Panc1 (cell line): ENCODE results near the gene HK3. TPM values are rescaled to one million over a fixed set of nuclear protein-coding genes. Genes with fewer than 3 reads are reported as not detected.

Source experiments
- ATAC-seq: fragments of 200-7000 bp; cut with Tn5 transposase; 2 replicates; pipeline ENCODE4 v1.9.1; 2020; ENCODE audit warnings: mild to moderate bottlenecking, moderate library complexity
- BruUV-seq: library from RNA; stranded (reverse); fragments of 400-500 nt; replicated peaks from 2 replicates; lab custom pipeline; 2021; lab: Mats Ljungman, UMichigan
- CTCF ChIA-PET: fragments of 300-600 bp; sonication (Branson Sonifier 250); formaldehyde crosslinking; loops from one replicate; lab custom pipeline; 2022; ENCODE audit warnings: antibody characterized with exemption; lab: Charles Lee
- POLR2A ChIA-PET: fragments of 300-600 bp; sonication (Branson Sonifier 250); formaldehyde crosslinking; loops from one replicate; lab custom pipeline; 2022; ENCODE audit warnings: antibody characterized with exemption; lab: Charles Lee
- DNase-seq: peaks from one replicate; pipeline ENCODE4 v3.0.0-alpha.2; 2010; ENCODE audit warnings: low read depth, low spot score
- H3K27ac ChIP-seq: 2 replicates; pipeline ENCODE4 v1.5.1; 2011; ENCODE audit warnings: mild to moderate bottlenecking, low read length, inconsistent platforms
- H3K27me3 ChIP-seq: fragments of 200-500 bp; sonication (Bioruptor generic); 2 replicates; pipeline ENCODE4 v1.6.0; 2014; ENCODE audit warnings: low read length, inconsistent platforms; ENCODE audit not compliant: control insufficient read depth, insufficient read depth
- H3K36me3 ChIP-seq: fragments of 200-500 bp; sonication (Bioruptor generic); 2 replicates; pipeline ENCODE4 v1.5.1; 2014; ENCODE audit warnings: inconsistent platforms, mild to moderate bottlenecking, low read length, moderate library complexity; ENCODE audit not compliant: control insufficient read depth, insufficient read depth
- H3K4me1 ChIP-seq: 2 replicates; pipeline ENCODE4 v1.5.1; 2011; ENCODE audit warnings: inconsistent platforms, mild to moderate bottlenecking, low read length, moderate library complexity; ENCODE audit not compliant: control insufficient read depth, insufficient read depth
- H3K4me3 ChIP-seq, 2 experiments: 2 replicates each; pipeline ENCODE4 v1.5.1; 2011 to 2012; ENCODE audit warnings: low read depth in 2 of 2, low read length in 2 of 2, mild to moderate bottlenecking in 2 of 2, inconsistent platforms in 1 of 2, moderate library complexity in 1 of 2
- H3K9me3 ChIP-seq: fragments of 200-500 bp; sonication (Bioruptor generic); 2 replicates; pipeline ENCODE4 v1.5.1; 2014; ENCODE audit warnings: low read depth, mild to moderate bottlenecking, inconsistent platforms, low read length, moderate library complexity; ENCODE audit not compliant: control insufficient read depth, insufficient read depth
- CTCF ChIP-seq: fragments of 450-650 bp; IDR thresholded peaks from 2 replicates; pipeline ENCODE4 v1.5.1; 2017; ENCODE audit warnings: mild to moderate bottlenecking
- POLR2AphosphoS5 ChIP-seq: IDR thresholded peaks from 2 replicates; pipeline ENCODE4 v1.6.1; 2012; ENCODE audit warnings: mild to moderate bottlenecking, low read depth, low read length, moderate library complexity
- REST ChIP-seq, 2 experiments: IDR thresholded peaks; 2 replicates each; pipeline ENCODE4 v1.6.1; 2011 to 2012; ENCODE audit warnings: low read depth in 2 of 2, control low read depth in 1 of 2, low read length in 1 of 2, mild to moderate bottlenecking in 1 of 2, moderate library complexity in 1 of 2; ENCODE audit not compliant: insufficient read depth in 1 of 2
- SIN3A ChIP-seq: IDR thresholded peaks from 2 replicates; pipeline ENCODE4 v1.6.1; 2012; ENCODE audit warnings: low read depth, mild to moderate bottlenecking, low read length, moderate library complexity, borderline replicate concordance; ENCODE audit not compliant: insufficient read depth
- TCF7L2 ChIP-seq: IDR thresholded peaks from 2 replicates; pipeline ENCODE4 v1.6.1; 2011; ENCODE audit warnings: mild to moderate bottlenecking, low read depth, low read length, inconsistent platforms
- in situ Hi-C: cut with HindIII; loops from 2 replicates; pipeline ENCODE4 v1.10.0; 2016; ENCODE audit warnings: low sequenced_read_pairs, low pct_unique_long_range_greater_than_20kb
- intact Hi-C: fragments of 100-400 bp; cut with micrococcal nuclease; formaldehyde crosslinking; loops from one replicate; pipeline ENCODE4 v1.10.0; 2022; ENCODE audit not compliant: unreplicated experiment
- total RNA-seq: library from RNA; stranded (reverse); gene quantifications from one replicate; pipeline ENCODE4 v1.2.1, GENCODE V29; 2021; ENCODE audit not compliant: unreplicated experiment

Gene HK3
- total RNA-seq, 1 experiment from 2014 or later, result not detected

- Histone ChIP-seq H3K4me1 (peaks cover under 1% of the 10 kb centered on the region; the same call in 1 of the 2 replicates), H3K36me3 (no peaks in the 10 kb centered on the region), H3K27ac (no peak overlapping the region), H3K27me3 (no peaks in the 10 kb centered on the region), H3K4me3 (no peak overlapping the region), H3K9me3 (no peaks in the 10 kb centered on the region)
- no TSS peak for BruUV-seq
- TF ChIP-seq POLR2AphosphoS5, result no peak
- TF ChIP-seq CTCF, result no peak
- TF ChIP-seq SIN3A, result no peak
- TF ChIP-seq TCF7L2, result no peak
- no peak for TF ChIP-seq REST (IDR thresholded peaks at IDR 0.05; ENCODE audit: insufficient read depth in 1 of 2, low read depth in 2 of 2, low read length in 1 of 2)
- ChIA-PET CTCF (no interaction called here), POLR2A (no interaction called here)
- ATAC-seq (no peak), DNase-seq (no peak)
- in situ Hi-C loops (no loop called here), intact Hi-C loops (no loop called here)
Observed at GRCh38 chr5:176868126-176868525, 31.0 kb downstream of the HK3 start.

GRCh38 chr5:176866707-176867310 is 32.3 kb downstream of the HK3 start:
- Histone ChIP-seq H3K36me3 (no peaks in the 10 kb centered on the region), H3K27me3 (no peaks in the 10 kb centered on the region), H3K4me3 (no peak overlapping the region), H3K9me3 (no peaks in the 10 kb centered on the region), H3K4me1 (peaks cover 3% of the 10 kb centered on the region; the same call in 1 of the 2 replicates), H3K27ac (no peak overlapping the region)
- ChIA-PET CTCF (no interaction called here), POLR2A (no interaction called here)
- BruUV-seq, result no TSS peak
- DNase-seq, result no peak
- TF ChIP-seq TCF7L2, result no peak
- TF ChIP-seq CTCF, result no peak
- no peak for TF ChIP-seq SIN3A
- TF ChIP-seq REST (IDR thresholded peaks at IDR 0.05; ENCODE audit: insufficient read depth in 1 of 2, low read depth in 2 of 2, low read length in 1 of 2), result no peak
- TF ChIP-seq POLR2AphosphoS5, result no peak
- intact Hi-C loops (no loop called here), in situ Hi-C loops (no loop called here)
- ATAC-seq, result no peak
